HCT116 (cell line): ENCODE results near the gene FHOD3. TPM values are rescaled to one million over a fixed set of nuclear protein-coding genes. Genes with fewer than 3 reads are reported as not detected.

Experiments
- ATAC-seq: fragments of 200-7000 bp; cut with Tn5 transposase; 2 replicates; pipeline ENCODE4 v1.9.1; 2020; ENCODE audit warnings: mild to moderate bottlenecking, moderate library complexity
- BruUV-seq: library from RNA; stranded (reverse); fragments of 400-500 nt; replicated peaks from 2 replicates; lab custom pipeline; 2021; lab: Mats Ljungman, UMichigan
- CTCF ChIA-PET: fragments of 300-600 bp; sonication (Branson Sonifier 250); formaldehyde crosslinking; loops from one replicate; lab custom pipeline; 2021; ENCODE audit warnings: antibody characterized with exemption; lab: Charles Lee
- POLR2A ChIA-PET: fragments of 300-600, 350-600 bp; sonication (Branson Sonifier 250); formaldehyde crosslinking; loops from one replicate; lab custom pipeline; 2021; ENCODE audit warnings: antibody characterized with exemption; lab: Charles Lee
- RAD21 ChIA-PET, 2 experiments: fragments of 300-600 bp; sonication (Branson Sonifier 250); formaldehyde crosslinking; loops; one replicate each; lab custom pipeline; 2023; ENCODE audit warnings: low total read pairs in 2 of 2; ENCODE audit not compliant: uncharacterized antibody in 2 of 2, unreplicated experiment in 2 of 2, low non-redundant PET in 1 of 2; lab: Charles Lee
- DNase-seq: peaks from one replicate; pipeline ENCODE4 v3.0.0-alpha.2; 2010; ENCODE audit warnings: low read depth, low spot score
- H2AFZ ChIP-seq: fragments of 200-600 bp; shearing (Covaris generic), sonication (generic); 2 replicates; pipeline ENCODE4 v1.6.1; 2017; ENCODE audit warnings: low read depth, mixed run types, mixed read lengths, antibody characterized with exemption, low read length; ENCODE audit not compliant: poor library complexity, severe bottlenecking
- H3K27ac ChIP-seq: 2 replicates; pipeline ENCODE4 v1.5.1; 2012; ENCODE audit warnings: low read depth, low read length
- H3K27me3 ChIP-seq: fragments of 200-600 bp; sonication (generic); 2 replicates; pipeline ENCODE4 v1.6.1; 2016; ENCODE audit warnings: mixed run types, low read length, mixed read lengths; ENCODE audit not compliant: insufficient read depth
- H3K36me3 ChIP-seq, 2 experiments: fragments of 200-500 bp in 1 of 2; fragments of 200-600 bp in 1 of 2; sonication (Bioruptor generic) in 1 of 2; sonication (generic) in 1 of 2; 2 replicates each; pipeline versions ENCODE4 v1.5.1 to v1.6.1; 2014 to 2016; ENCODE audit warnings: low read length in 2 of 2, inconsistent platforms in 1 of 2, mixed read lengths in 1 of 2, mixed run types in 1 of 2; ENCODE audit not compliant: insufficient read depth in 2 of 2, control insufficient read depth in 1 of 2
- H3K4me1 ChIP-seq, 2 experiments: fragments of 200-600 bp in 1 of 2; sonication (generic) in 1 of 2; 2 replicates each; pipeline versions ENCODE4 v1.5.1 to v1.6.1; 2012 to 2017; ENCODE audit warnings: low read length in 2 of 2, inconsistent platforms in 1 of 2, mild to moderate bottlenecking in 1 of 2, mixed read lengths in 1 of 2, mixed run types in 1 of 2, moderate library complexity in 1 of 2; ENCODE audit not compliant: insufficient read depth in 2 of 2, control insufficient read depth in 1 of 2
- H3K4me2 ChIP-seq: fragments of 200-600 bp; sonication (generic); 2 replicates; pipeline ENCODE4 v1.6.1; 2017; ENCODE audit warnings: mixed run types, low read length, mixed read lengths
- H3K4me3 ChIP-seq, 2 experiments: fragments of 200-600 bp in 1 of 2; sonication (generic) in 1 of 2; replicated peaks in 1 of 2; 2 replicates each; pipeline ENCODE4 v1.5.1; 2011 to 2016; ENCODE audit warnings: low read length in 2 of 2, control low read depth in 1 of 2, low read depth in 1 of 2, mild to moderate bottlenecking in 1 of 2, mixed read lengths in 1 of 2, mixed run types in 1 of 2
- H3K79me2 ChIP-seq: fragments of 200-600 bp; sonication (generic); 2 replicates; pipeline ENCODE4 v1.6.1; 2017; ENCODE audit warnings: mild to moderate bottlenecking, mixed run types, low read length, moderate library complexity, mixed read lengths; ENCODE audit not compliant: insufficient read depth
- H3K9ac ChIP-seq: fragments of 200-600 bp; sonication (generic); 2 replicates; pipeline ENCODE4 v1.6.1; 2016; ENCODE audit warnings: low read length, mixed read lengths
- H3K9me2 ChIP-seq: fragments of 200-600 bp; sonication (generic), shearing (Covaris generic); 2 replicates; pipeline ENCODE4 v1.6.1; 2017; ENCODE audit warnings: mixed run types, mild to moderate bottlenecking, moderate library complexity; ENCODE audit not compliant: insufficient read depth
- H3K9me3 ChIP-seq, 2 experiments: fragments of 200-500 bp in 1 of 2; fragments of 200-600 bp in 1 of 2; sonication (Bioruptor generic) in 1 of 2; sonication (generic) in 1 of 2; 2 replicates each; pipeline ENCODE4 v1.6.1; 2014 to 2017; ENCODE audit warnings: low read length in 2 of 2, mixed read lengths in 2 of 2, inconsistent platforms in 1 of 2, low read depth in 1 of 2, mild to moderate bottlenecking in 1 of 2, mixed run types in 1 of 2, moderate library complexity in 1 of 2; ENCODE audit not compliant: control insufficient read depth in 1 of 2, insufficient read depth in 1 of 2
- H4K20me1 ChIP-seq: fragments of 200-600 bp; sonication (generic), shearing (Covaris generic); 2 replicates; pipeline ENCODE4 v1.6.1; 2017; ENCODE audit warnings: mixed run types, mild to moderate bottlenecking, moderate library complexity; ENCODE audit not compliant: insufficient read depth
- ATF3 ChIP-seq: IDR thresholded peaks from 2 replicates; pipeline ENCODE4 v1.6.1; 2012
- CEBPB ChIP-seq: IDR thresholded peaks from 2 replicates; pipeline ENCODE4 v1.6.1; 2012; ENCODE audit warnings: low read depth
- FOSL1 ChIP-seq: IDR thresholded peaks from 2 replicates; pipeline ENCODE4 v1.6.1; 2012; ENCODE audit warnings: low read depth
- JUND ChIP-seq: IDR thresholded peaks from 2 replicates; pipeline ENCODE4 v1.6.1; 2012
- RAD21 ChIP-seq: IDR thresholded peaks from 2 replicates; pipeline ENCODE4 v1.6.1; 2012; ENCODE audit warnings: low read depth, mild to moderate bottlenecking
- REST ChIP-seq: IDR thresholded peaks from 2 replicates; pipeline ENCODE4 v1.6.1; 2012; ENCODE audit warnings: low read depth
- intact Hi-C: fragments of 100-400 bp; cut with micrococcal nuclease; formaldehyde crosslinking; loops from 2 replicates; pipeline ENCODE4 v1.10.0; 2022
- total RNA-seq: library from RNA; stranded (reverse); gene quantifications from one replicate; pipeline ENCODE4 v1.2.1, GENCODE V29; 2021; ENCODE audit not compliant: unreplicated experiment

The FHOD3 gene
- total RNA-seq, 1 experiment from 2014 or later, result 4.0 TPM

- TF ChIP-seq RAD21 (no peak), CEBPB (no peak), ATF3 (no peak), JUND (no peak), REST (no peak)
These were observed 35.9 kb downstream of the FHOD3 start (continued) for GRCh38 chr18:36333414-36333813.

GRCh38 chr18:36334798-36335197 is 37.3 kb downstream of the FHOD3 start:
- no peaks in the 10 kb centered on the region; a peak in 1 of 4 replicates for H3K4me1 ChIP-seq
- BruUV-seq, result no TSS peak
- H2AFZ ChIP-seq, result no peak overlapping the region
- no peaks in the 10 kb centered on the region for H3K36me3 ChIP-seq
- no peak overlapping the region for H3K4me3 ChIP-seq
- no peaks in the 10 kb centered on the region for H3K9me3 ChIP-seq
- intact Hi-C loops, result no loop called here
- DNase-seq (no peak), ATAC-seq (no peak)
- ChIA-PET RAD21 (no interaction called here), POLR2A (no interaction called here), CTCF (no interaction called here)
- no peak overlapping the region for H3K27ac ChIP-seq
- H3K9ac ChIP-seq, result no peak overlapping the region
- H4K20me1 ChIP-seq, result no peaks in the 10 kb centered on the region
- H3K79me2 ChIP-seq, result no peaks in the 10 kb centered on the region
- H3K4me2 ChIP-seq, result no peak overlapping the region
- TF ChIP-seq JUND (no peak), FOSL1 (no peak)
- no peaks in the 10 kb centered on the region for H3K27me3 ChIP-seq
- H3K9me2 ChIP-seq, result no peaks in the 10 kb centered on the region
